ENCODE measurements around the gene KCNG2.
"Not testable (repeated sequence)": the region's sequence is repeated elsewhere in the genome, so short reads cannot be mapped to it uniquely, and the experiment has no call there.

Gene KCNG2

GRCh38 chr18:79797518-79798345 lies at the start of gene KCNG2:
KCNG2 (plus strand) TSS chr18:79797938; CDS start chr18:79863668, 65,730 bp downstream.
- no peak for DNase-seq (ENCODE audit: low read depth)

GRCh38 chr18:79748321-79749180 lies 49.2 kb upstream of the KCNG2 start:
- no peak for DNase-seq (ENCODE audit: low read depth)

GRCh38 chr18:79749251-79750191 lies 48.2 kb upstream of the KCNG2 start:
- DNase-seq (ENCODE audit: low read depth) = no peak

- DNase-seq (ENCODE audit: low read depth) = no peak
These were observed 46.7 kb upstream of the KCNG2 start for GRCh38 chr18:79750980-79751571.

- not testable (repeated sequence) for DNase-seq (ENCODE audit: low read depth)
These were observed 45.7 kb upstream of the KCNG2 start for GRCh38 chr18:79751918-79752578.

GRCh38 chr18:79752946-79753345 lies 44.8 kb upstream of the KCNG2 start:
- DNase-seq (ENCODE audit: low read depth) = not testable (repeated sequence)

- no peak for DNase-seq (ENCODE audit: low read depth)
These were observed 44.3 kb upstream of the KCNG2 start for GRCh38 chr18:79753391-79753851.

- no peak for DNase-seq (ENCODE audit: low read depth)
These were observed 43.5 kb upstream of the KCNG2 start for GRCh38 chr18:79754022-79754761.

- DNase-seq (ENCODE audit: low read depth) = no peak
These were observed 42.8 kb upstream of the KCNG2 start for GRCh38 chr18:79754831-79755351.

- DNase-seq (ENCODE audit: low read depth) = no peak
These were observed 42.1 kb upstream of the KCNG2 start for GRCh38 chr18:79755496-79756142.

- DNase-seq (ENCODE audit: low read depth) = no peak
These were observed 41.6 kb upstream of the KCNG2 start for GRCh38 chr18:79756143-79756500.

GRCh38 chr18:79756826-79757225 lies 40.9 kb upstream of the KCNG2 start:
- no peak for DNase-seq (ENCODE audit: low read depth)

- no peak for DNase-seq (ENCODE audit: low read depth)
These were observed 37.4 kb upstream of the KCNG2 start for GRCh38 chr18:79760348-79760747.

GRCh38 chr18:79760881-79761280 lies 36.9 kb upstream of the KCNG2 start:
- no peak for DNase-seq (ENCODE audit: low read depth)

GRCh38 chr18:79763407-79763806 lies 34.3 kb upstream of the KCNG2 start:
- DNase-seq (ENCODE audit: low read depth) = no peak

GRCh38 chr18:79764131-79764530 lies 33.6 kb upstream of the KCNG2 start:
- DNase-seq (ENCODE audit: low read depth) = no peak

GRCh38 chr18:79765491-79766245 lies 32.1 kb upstream of the KCNG2 start:
- DNase-seq (ENCODE audit: low read depth) = no peak

- DNase-seq (ENCODE audit: low read depth) = no peak
These were observed 31.4 kb upstream of the KCNG2 start for GRCh38 chr18:79766308-79766707.

GRCh38 chr18:79768745-79769144 lies 29.0 kb upstream of the KCNG2 start:
- no peak for DNase-seq (ENCODE audit: low read depth)

Measured in CMK (cell line).